Astrocyte (in vitro differentiated cells and primary cell): Measurements from ENCODE around the gene CLIP2. TPM values are rescaled to one million over a fixed set of nuclear protein-coding genes. Genes with fewer than 3 reads are reported as not detected.

ENCODE experiments used
- DNase-seq: peaks from one replicate; pipeline ENCODE4 v3.0.0-alpha.2; 2010; ENCODE audit warnings: low read depth
- FAIRE-seq: peaks from 2 replicates; lab custom pipeline; 2011; peaks lifted over from hg19 to GRCh38; lab: Jason Lieb, UNC
- H2AFZ ChIP-seq: 2 replicates; pipeline ENCODE4 v1.6.0; 2012; ENCODE audit warnings: low read depth, low read length, inconsistent platforms
- H3K27ac ChIP-seq: 2 replicates; pipeline ENCODE4 v1.5.1; 2011; ENCODE audit warnings: low read depth, low read length, inconsistent platforms
- H3K27me3 ChIP-seq: 2 replicates; pipeline ENCODE4 v1.6.0; 2011; ENCODE audit warnings: low read length, inconsistent platforms; ENCODE audit not compliant: insufficient read depth
- H3K36me3 ChIP-seq: 2 replicates; pipeline ENCODE4 v1.5.1; 2011; ENCODE audit warnings: low read length, inconsistent platforms; ENCODE audit not compliant: insufficient read depth
- H3K4me1 ChIP-seq: 2 replicates; pipeline ENCODE4 v1.5.1; 2011; ENCODE audit warnings: low read length, inconsistent platforms; ENCODE audit not compliant: insufficient read depth
- H3K4me2 ChIP-seq: 2 replicates; pipeline ENCODE4 v1.6.0; 2012; ENCODE audit warnings: low read length, inconsistent platforms
- H3K4me3 ChIP-seq: 2 replicates; pipeline ENCODE4 v1.5.1; 2011; ENCODE audit warnings: low read depth, mild to moderate bottlenecking, low read length, inconsistent platforms; ENCODE audit not compliant: insufficient read depth
- H3K79me2 ChIP-seq: 2 replicates; pipeline ENCODE4 v1.6.0; 2012; ENCODE audit warnings: mild to moderate bottlenecking, low read length, inconsistent platforms; ENCODE audit not compliant: insufficient read depth
- H3K9ac ChIP-seq: 2 replicates; pipeline ENCODE4 v1.6.0; 2012; ENCODE audit warnings: mild to moderate bottlenecking, low read length, inconsistent platforms
- H3K9me3 ChIP-seq: 2 replicates; pipeline ENCODE4 v1.5.1; 2012; ENCODE audit warnings: low read depth, mild to moderate bottlenecking, low read length, inconsistent platforms; ENCODE audit not compliant: insufficient read depth
- H4K20me1 ChIP-seq: 2 replicates; pipeline ENCODE4 v1.6.0; 2012; ENCODE audit warnings: low read length, inconsistent platforms; ENCODE audit not compliant: insufficient read depth
- H3K27ac Mint-ChIP-seq: one replicate; pipeline ENCODE4 v1.8.0; 2021; ENCODE audit warnings: mild to moderate bottlenecking, mixed read lengths; ENCODE audit not compliant: unreplicated experiment
- H3K27me3 Mint-ChIP-seq: one replicate; pipeline ENCODE4 v1.8.0; 2021; ENCODE audit warnings: low read depth, mixed read lengths; ENCODE audit not compliant: unreplicated experiment
- H3K36me3 Mint-ChIP-seq: one replicate; pipeline ENCODE4 v1.8.0; 2021; ENCODE audit warnings: low read depth, mixed read lengths; ENCODE audit not compliant: unreplicated experiment
- H3K4me1 Mint-ChIP-seq: one replicate; pipeline ENCODE4 v1.8.0; 2021; ENCODE audit warnings: low read depth, mixed read lengths; ENCODE audit not compliant: unreplicated experiment
- H3K4me3 Mint-ChIP-seq: one replicate; pipeline ENCODE4 v1.8.0; 2021; ENCODE audit warnings: mild to moderate bottlenecking, moderate library complexity, mixed read lengths; ENCODE audit not compliant: unreplicated experiment
- H3K9me3 Mint-ChIP-seq: one replicate; pipeline ENCODE4 v1.8.0; 2021; ENCODE audit warnings: mild to moderate bottlenecking, mixed read lengths; ENCODE audit not compliant: unreplicated experiment
- EZH2 ChIP-seq: IDR thresholded peaks from 2 replicates; pipeline ENCODE4 v1.6.1; 2012; ENCODE audit warnings: mild to moderate bottlenecking, low read length, inconsistent platforms; ENCODE audit not compliant: insufficient read depth
- total RNA-seq: library from RNA; stranded (reverse); gene quantifications from 2 replicates; pipeline ENCODE4 v1.2.1, GENCODE V29; 2021
- TF ChIP-seq, protein P1 (sequence below): IDR thresholded peaks from 2 replicates; pipeline ENCODE4 v1.5.1; 2011; ENCODE audit warnings: low read depth, mild to moderate bottlenecking, inconsistent platforms, low read length, moderate library complexity; ENCODE audit not compliant: insufficient read depth

The CLIP2 gene
- total RNA-seq, 1 donor from 2014 or later, result 31.4 TPM

DNA sequence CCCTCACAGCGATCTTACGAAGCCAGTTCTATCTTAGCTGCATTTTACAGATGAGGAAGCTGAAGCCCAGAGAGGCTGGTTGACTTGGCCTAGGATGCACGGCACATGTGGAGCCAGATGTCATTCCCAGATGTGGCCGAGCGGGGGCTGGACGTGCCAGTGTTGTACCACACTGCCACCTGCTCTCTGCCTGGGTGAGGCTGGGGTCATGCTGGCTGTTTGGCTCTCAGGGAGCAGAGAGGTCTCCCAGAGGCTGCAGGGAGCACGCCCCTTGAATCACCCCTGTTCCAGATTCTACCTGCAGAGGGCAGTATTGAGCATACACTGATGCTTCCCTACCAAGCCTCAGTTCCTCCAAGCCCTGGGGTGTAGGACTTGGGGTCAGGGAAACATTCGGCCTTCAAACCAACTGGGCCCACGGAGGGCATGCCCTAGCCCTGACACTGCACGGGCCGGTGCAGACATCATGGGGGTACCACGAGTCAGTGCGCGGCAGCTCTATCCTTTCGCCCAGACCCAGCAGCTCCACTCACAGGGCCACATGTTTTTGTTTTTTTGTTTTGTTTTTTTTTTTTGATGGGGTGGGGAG is 160.7 kb downstream of the CLIP2 start:
- Histone ChIP-seq H3K4me3 (no peak overlapping the region), H3K27me3 (no peaks in the 10 kb centered on the region), H3K4me1 (peaks cover 8% of the 10 kb centered on the region), H3K9me3 (no peaks in the 10 kb centered on the region), H3K27ac (no peak overlapping the region), H2AFZ (no peak overlapping the region), H4K20me1 (no peaks in the 10 kb centered on the region), H3K36me3 (no peaks in the 10 kb centered on the region), H3K79me2 (peaks cover 14% of the 10 kb centered on the region), H3K4me2 (no peak overlapping the region), H3K9ac (no peak overlapping the region)
- Mint-ChIP-seq H3K36me3 (no peaks in the 10 kb centered on the region), H3K9me3 (no peaks in the 10 kb centered on the region), H3K4me1 (no peaks in the 10 kb centered on the region), H3K27ac (no peak overlapping the region), H3K27me3 (peaks cover 8% of the 10 kb centered on the region), H3K4me3 (no peak overlapping the region)
- DNase-seq, result no peak
- TF ChIP-seq EZH2, result no peak
- TF ChIP-seq, protein P1, sequence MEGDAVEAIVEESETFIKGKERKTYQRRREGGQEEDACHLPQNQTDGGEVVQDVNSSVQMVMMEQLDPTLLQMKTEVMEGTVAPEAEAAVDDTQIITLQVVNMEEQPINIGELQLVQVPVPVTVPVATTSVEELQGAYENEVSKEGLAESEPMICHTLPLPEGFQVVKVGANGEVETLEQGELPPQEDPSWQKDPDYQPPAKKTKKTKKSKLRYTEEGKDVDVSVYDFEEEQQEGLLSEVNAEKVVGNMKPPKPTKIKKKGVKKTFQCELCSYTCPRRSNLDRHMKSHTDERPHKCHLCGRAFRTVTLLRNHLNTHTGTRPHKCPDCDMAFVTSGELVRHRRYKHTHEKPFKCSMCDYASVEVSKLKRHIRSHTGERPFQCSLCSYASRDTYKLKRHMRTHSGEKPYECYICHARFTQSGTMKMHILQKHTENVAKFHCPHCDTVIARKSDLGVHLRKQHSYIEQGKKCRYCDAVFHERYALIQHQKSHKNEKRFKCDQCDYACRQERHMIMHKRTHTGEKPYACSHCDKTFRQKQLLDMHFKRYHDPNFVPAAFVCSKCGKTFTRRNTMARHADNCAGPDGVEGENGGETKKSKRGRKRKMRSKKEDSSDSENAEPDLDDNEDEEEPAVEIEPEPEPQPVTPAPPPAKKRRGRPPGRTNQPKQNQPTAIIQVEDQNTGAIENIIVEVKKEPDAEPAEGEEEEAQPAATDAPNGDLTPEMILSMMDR, result peak; percentile 62
- FAIRE-seq, result no peak

DNA sequence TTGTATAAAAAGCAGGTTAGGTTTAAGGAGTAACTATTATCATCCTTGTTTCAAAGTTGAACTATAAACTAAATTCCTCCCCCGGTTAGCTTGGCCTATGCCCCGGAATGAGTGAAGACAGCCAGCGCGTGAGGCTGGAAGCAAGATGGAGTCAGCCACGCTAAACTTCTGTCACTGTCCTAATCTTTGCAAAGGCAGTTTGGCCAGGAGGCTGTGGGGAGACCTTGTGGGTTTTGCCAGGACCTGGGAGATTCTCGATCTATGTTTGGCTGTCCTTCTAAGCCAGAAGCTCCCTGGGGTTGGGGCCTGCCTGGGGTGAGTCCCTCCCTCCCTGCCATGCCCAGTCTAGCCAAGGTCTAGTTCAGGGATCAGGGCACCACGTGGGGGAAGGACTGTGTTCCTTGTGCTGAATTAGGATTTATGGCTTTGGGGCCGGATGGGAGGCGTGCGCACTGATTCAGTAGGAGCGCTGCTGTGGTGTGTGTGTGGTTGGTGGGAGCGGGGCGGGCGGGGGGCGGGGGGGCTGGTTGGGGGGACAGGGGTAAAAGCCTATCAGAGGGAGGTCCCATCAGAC is 163.6 kb downstream of the CLIP2 start:
- no peak overlapping the region for H3K27ac Mint-ChIP-seq
- no peaks in the 10 kb centered on the region for H3K9me3 Mint-ChIP-seq
- peaks cover 41% of the 10 kb centered on the region for H3K79me2 ChIP-seq
- H3K4me2 ChIP-seq, result peak overlapping the region; percentile 81
- TF ChIP-seq, protein P1, result no peak
- TF ChIP-seq EZH2, result no peak
- H3K36me3 ChIP-seq, result no peaks in the 10 kb centered on the region
- no peaks in the 10 kb centered on the region for H3K4me1 Mint-ChIP-seq
- H3K4me1 ChIP-seq, result peaks cover 10% of the 10 kb centered on the region
- peaks cover 5% of the 10 kb centered on the region for H3K36me3 Mint-ChIP-seq
- H3K27me3 ChIP-seq, result no peaks in the 10 kb centered on the region
- peak overlapping the region; percentile 68 for H3K4me3 Mint-ChIP-seq
- H3K4me3 ChIP-seq, result peak overlapping the region; percentile 58
- H3K9me3 ChIP-seq, result no peaks in the 10 kb centered on the region
- peak overlapping the region; percentile 74 for H3K27ac ChIP-seq
- H4K20me1 ChIP-seq, result peaks cover 19% of the 10 kb centered on the region
- peaks cover 8% of the 10 kb centered on the region for H3K27me3 Mint-ChIP-seq
- peak; percentile 22 for DNase-seq
- no peak for FAIRE-seq
- H2AFZ ChIP-seq, result peak overlapping the region; percentile 29
- peak overlapping the region; percentile 82 for H3K9ac ChIP-seq
